DND-41 (cell line): ENCODE results near the gene ARL16.

Experiments used
- ATAC-seq: fragments of 200-7000 bp; cut with Tn5 transposase; 3 replicates; pipeline ENCODE4 v1.9.1; 2021; ENCODE audit warnings: low read depth; ENCODE audit not compliant: insufficient read depth
- DNase-seq: peaks from one replicate; pipeline ENCODE4 v3.0.0-alpha.2; 2020
- H2AFZ ChIP-seq: 2 replicates; pipeline ENCODE4 v1.6.0; 2012; ENCODE audit warnings: low read depth, low read length
- H3K27ac ChIP-seq: 2 replicates; pipeline ENCODE4 v1.5.1; 2012; ENCODE audit warnings: low read length, inconsistent platforms
- H3K27me3 ChIP-seq: fragments of 200-600 bp; sonication (generic); 2 replicates; pipeline ENCODE4 v1.6.0; 2012; ENCODE audit warnings: low read length, mild to moderate bottlenecking, inconsistent platforms; ENCODE audit not compliant: insufficient read depth, poor library complexity
- H3K36me3 ChIP-seq: 2 replicates; pipeline ENCODE4 v1.5.1; 2012; ENCODE audit warnings: low read length, inconsistent platforms; ENCODE audit not compliant: insufficient read depth
- H3K4me1 ChIP-seq: 2 replicates; pipeline ENCODE4 v1.5.1; 2012; ENCODE audit warnings: mild to moderate bottlenecking, low read length; ENCODE audit not compliant: insufficient read depth
- H3K4me2 ChIP-seq: 2 replicates; pipeline ENCODE4 v1.6.0; 2012; ENCODE audit warnings: mild to moderate bottlenecking, moderate library complexity, low read length, inconsistent platforms; ENCODE audit not compliant: insufficient read depth
- H3K4me3 ChIP-seq, 2 experiments: fragments of 200-600 bp in 1 of 2; shearing (Covaris generic) in 1 of 2; 2 replicates each; pipeline ENCODE4 v1.5.1; 2012 to 2016; ENCODE audit warnings: inconsistent platforms in 2 of 2, low read length in 2 of 2, mild to moderate bottlenecking in 2 of 2, low read depth in 1 of 2, moderate library complexity in 1 of 2
- H3K79me2 ChIP-seq: 2 replicates; pipeline ENCODE4 v1.6.0; 2012; ENCODE audit warnings: low read length, inconsistent platforms; ENCODE audit not compliant: insufficient read depth
- H3K9ac ChIP-seq: 2 replicates; pipeline ENCODE4 v1.6.0; 2012; ENCODE audit warnings: low read depth, mild to moderate bottlenecking, inconsistent platforms, low read length, moderate library complexity
- H3K9me3 ChIP-seq: 2 replicates; pipeline ENCODE4 v1.5.1; 2012; ENCODE audit warnings: low read length, moderate library complexity, mild to moderate bottlenecking, inconsistent platforms; ENCODE audit not compliant: insufficient read depth, severe bottlenecking
- H4K20me1 ChIP-seq: 2 replicates; pipeline ENCODE4 v1.6.0; 2012; ENCODE audit warnings: low read length; ENCODE audit not compliant: insufficient read depth
- EZH2 ChIP-seq: IDR thresholded peaks from 3 replicates; pipeline ENCODE4 v1.6.1; 2012; ENCODE audit warnings: borderline replicate concordance, low read depth, mild to moderate bottlenecking, moderate library complexity, low read length, inconsistent platforms; ENCODE audit not compliant: severe bottlenecking
- TF ChIP-seq, protein P1 (sequence below): IDR thresholded peaks from 2 replicates; pipeline ENCODE4 v1.5.1; 2012; ENCODE audit warnings: borderline replicate concordance, low read length, moderate library complexity, mild to moderate bottlenecking; ENCODE audit not compliant: poor library complexity, severe bottlenecking; ENCODE audit errors: extremely low read depth

The ARL16 gene

DNA sequence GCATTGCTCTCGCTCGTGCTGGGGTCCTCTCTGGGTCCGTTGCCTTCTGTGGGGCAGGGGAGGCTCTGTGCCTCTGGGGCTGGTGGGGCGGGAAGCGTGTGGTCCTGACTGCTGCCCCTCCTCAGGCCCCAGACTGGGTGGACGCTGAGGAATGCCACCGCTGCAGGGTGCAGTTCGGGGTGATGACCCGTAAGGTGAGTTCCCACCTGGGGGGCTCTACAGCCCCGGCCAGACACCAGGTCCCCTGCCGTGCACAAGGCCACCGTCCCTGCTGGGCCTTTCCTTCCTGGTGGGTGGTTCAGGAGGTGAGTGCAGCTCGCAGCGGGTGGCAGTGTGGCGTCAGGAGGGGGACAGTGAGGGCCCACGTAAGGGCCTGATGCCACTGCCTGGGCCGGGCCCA, 7.0 kb upstream of the ARL16 start:
- no peak overlapping the region for H2AFZ ChIP-seq
- H3K27me3 ChIP-seq, result no peaks in the 10 kb centered on the region
- H4K20me1 ChIP-seq, result peaks cover 82% of the 10 kb centered on the region
- H3K27ac ChIP-seq, result no peak overlapping the region
- H3K9ac ChIP-seq, result no peak overlapping the region
- no peak overlapping the region for H3K4me2 ChIP-seq
- ATAC-seq (no peak), DNase-seq (no peak)
- peaks cover 98% of the 10 kb centered on the region for H3K36me3 ChIP-seq
- H3K4me1 ChIP-seq, result peaks cover 15% of the 10 kb centered on the region
- H3K79me2 ChIP-seq, result peaks cover 46% of the 10 kb centered on the region
- H3K9me3 ChIP-seq, result no peaks in the 10 kb centered on the region
- no peak overlapping the region for H3K4me3 ChIP-seq
- no peak for TF ChIP-seq EZH2
- TF ChIP-seq, protein P1, sequence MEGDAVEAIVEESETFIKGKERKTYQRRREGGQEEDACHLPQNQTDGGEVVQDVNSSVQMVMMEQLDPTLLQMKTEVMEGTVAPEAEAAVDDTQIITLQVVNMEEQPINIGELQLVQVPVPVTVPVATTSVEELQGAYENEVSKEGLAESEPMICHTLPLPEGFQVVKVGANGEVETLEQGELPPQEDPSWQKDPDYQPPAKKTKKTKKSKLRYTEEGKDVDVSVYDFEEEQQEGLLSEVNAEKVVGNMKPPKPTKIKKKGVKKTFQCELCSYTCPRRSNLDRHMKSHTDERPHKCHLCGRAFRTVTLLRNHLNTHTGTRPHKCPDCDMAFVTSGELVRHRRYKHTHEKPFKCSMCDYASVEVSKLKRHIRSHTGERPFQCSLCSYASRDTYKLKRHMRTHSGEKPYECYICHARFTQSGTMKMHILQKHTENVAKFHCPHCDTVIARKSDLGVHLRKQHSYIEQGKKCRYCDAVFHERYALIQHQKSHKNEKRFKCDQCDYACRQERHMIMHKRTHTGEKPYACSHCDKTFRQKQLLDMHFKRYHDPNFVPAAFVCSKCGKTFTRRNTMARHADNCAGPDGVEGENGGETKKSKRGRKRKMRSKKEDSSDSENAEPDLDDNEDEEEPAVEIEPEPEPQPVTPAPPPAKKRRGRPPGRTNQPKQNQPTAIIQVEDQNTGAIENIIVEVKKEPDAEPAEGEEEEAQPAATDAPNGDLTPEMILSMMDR, result no peak

DNA sequence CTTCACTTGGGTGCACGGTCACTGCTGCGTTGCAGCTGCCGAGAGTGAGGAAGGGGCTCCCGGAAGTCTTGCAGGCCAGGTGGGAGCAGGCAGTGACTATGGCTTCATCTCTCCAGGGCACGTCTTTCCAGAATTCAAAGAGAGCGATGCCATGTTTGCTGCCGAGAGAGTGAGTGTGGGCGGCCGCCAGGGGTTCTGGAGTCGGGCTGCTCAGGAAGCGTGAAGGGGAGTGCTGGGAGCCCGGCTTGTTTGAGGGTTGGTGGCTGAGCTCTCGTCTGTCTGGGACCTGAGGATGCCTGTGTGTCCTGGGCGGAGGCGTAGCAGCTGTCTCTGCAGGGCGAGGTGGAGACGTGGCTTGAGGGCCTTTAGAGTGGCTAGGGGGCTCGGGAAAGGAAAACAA, 6.5 kb upstream of the ARL16 start:
- Histone ChIP-seq H3K9me3 (no peaks in the 10 kb centered on the region), H3K79me2 (peaks cover 51% of the 10 kb centered on the region), H3K36me3 (peaks cover 98% of the 10 kb centered on the region), H3K4me1 (peaks cover 20% of the 10 kb centered on the region), H2AFZ (no peak overlapping the region), H3K4me3 (no peak overlapping the region), H4K20me1 (peaks cover 82% of the 10 kb centered on the region), H3K27ac (no peak overlapping the region), H3K4me2 (no peak overlapping the region), H3K27me3 (no peaks in the 10 kb centered on the region), H3K9ac (no peak overlapping the region)
- DNase-seq, result no peak
- ATAC-seq, result no peak
- no peak for TF ChIP-seq EZH2
- TF ChIP-seq, protein P1, result no peak

DNA sequence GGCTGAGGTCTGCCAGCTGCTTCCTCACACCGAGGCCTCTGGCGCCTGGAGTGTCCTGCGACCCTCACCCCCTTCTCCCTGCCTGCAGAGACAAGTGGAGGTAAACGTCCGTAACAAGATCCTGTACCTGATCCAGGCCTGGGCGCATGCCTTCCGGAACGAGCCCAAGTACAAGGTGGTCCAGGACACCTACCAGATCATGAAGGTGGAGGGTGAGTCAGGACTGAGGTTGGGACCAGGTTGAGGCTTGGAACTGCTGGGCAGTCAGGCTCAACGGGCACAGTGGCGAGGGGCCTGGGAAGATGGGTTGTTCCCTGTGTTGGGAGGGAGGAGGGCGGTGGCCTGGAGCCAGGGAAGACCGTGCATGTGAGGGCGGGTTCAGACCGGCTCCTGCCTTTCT, 5.0 kb upstream of the ARL16 start:
- Histone ChIP-seq H3K27me3 (no peaks in the 10 kb centered on the region), H2AFZ (no peak overlapping the region), H3K27ac (no peak overlapping the region), H3K9me3 (no peaks in the 10 kb centered on the region), H3K4me2 (no peak overlapping the region), H3K79me2 (peaks cover 64% of the 10 kb centered on the region), H3K36me3 (peaks cover 89% of the 10 kb centered on the region), H3K4me3 (no peak overlapping the region), H4K20me1 (peaks cover 78% of the 10 kb centered on the region), H3K9ac (no peak overlapping the region), H3K4me1 (peaks cover 29% of the 10 kb centered on the region)
- ATAC-seq (no peak), DNase-seq (no peak)
- no peak for TF ChIP-seq EZH2
- TF ChIP-seq, protein P1, result no peak

DNA sequence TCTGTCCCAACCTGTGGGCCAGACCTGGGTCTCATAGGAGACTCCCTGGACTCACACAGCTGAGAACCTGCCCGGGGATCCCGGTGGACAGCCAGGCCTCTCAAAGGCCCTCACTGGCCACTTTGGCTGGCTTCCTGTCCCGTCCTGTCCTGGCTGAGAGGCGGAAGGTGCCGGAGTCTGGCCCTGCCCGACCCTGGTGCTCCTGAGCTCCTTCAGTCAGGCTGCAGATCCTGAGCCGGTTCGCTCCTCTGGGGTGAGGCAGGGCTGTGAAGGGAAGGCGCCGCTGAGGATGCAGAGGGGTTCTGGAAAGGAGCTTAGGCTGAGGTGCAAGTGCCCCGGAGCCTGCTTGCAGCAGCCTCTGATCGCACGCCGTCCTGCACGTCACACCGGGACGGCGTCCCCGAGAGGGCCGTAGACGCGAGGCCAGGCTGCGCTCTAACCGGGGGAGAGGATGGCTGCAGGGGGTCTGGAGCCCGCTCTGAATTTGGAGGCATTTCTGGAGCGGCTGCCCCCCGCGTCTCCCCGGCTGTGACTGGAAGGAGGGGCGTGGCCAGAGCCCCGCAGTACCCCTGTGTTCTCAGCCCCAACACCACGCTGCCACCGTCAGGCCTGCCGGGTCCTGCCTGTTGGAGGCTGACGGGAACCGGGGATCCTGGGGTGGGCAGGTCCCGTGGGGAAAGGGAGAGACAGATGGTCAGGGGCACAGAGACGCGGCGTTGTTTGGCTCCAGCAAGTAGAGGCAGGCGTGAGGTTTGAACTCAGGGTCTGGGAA, 4.4 kb upstream of the ARL16 start:
- no peak overlapping the region for H2AFZ ChIP-seq
- H3K36me3 ChIP-seq, result peaks cover 88% of the 10 kb centered on the region
- no peak for TF ChIP-seq EZH2
- TF ChIP-seq, protein P1, result no peak
- no peak overlapping the region for H3K4me2 ChIP-seq
- no peak overlapping the region for H3K27ac ChIP-seq
- DNase-seq (no peak), ATAC-seq (no peak)
- no peak overlapping the region for H3K9ac ChIP-seq
- no peaks in the 10 kb centered on the region for H3K27me3 ChIP-seq
- H3K4me3 ChIP-seq, result no peak overlapping the region
- H3K4me1 ChIP-seq, result peaks cover 29% of the 10 kb centered on the region
- H3K79me2 ChIP-seq, result peaks cover 67% of the 10 kb centered on the region
- peaks cover 75% of the 10 kb centered on the region for H4K20me1 ChIP-seq
- no peaks in the 10 kb centered on the region for H3K9me3 ChIP-seq
